Erythroblast (primary cell): Measurements from ENCODE around the gene LMAN2.

Source experiments
- GATA1 ChIP-seq: IDR thresholded peaks from 2 replicates; pipeline ENCODE4 v1.6.1; 2011; ENCODE audit warnings: low read depth, mild to moderate bottlenecking, control low read depth, low read length, moderate library complexity
- POLR2A ChIP-seq: IDR thresholded peaks from 2 replicates; pipeline ENCODE4 v1.6.1; 2011; ENCODE audit warnings: mild to moderate bottlenecking, low read length

- TF ChIP-seq POLR2A (no peak), GATA1 (no peak)
Measured at GRCh38 chr5:177374211-177374610, 22.7 kb upstream of the LMAN2 start.
